HCT116 (cell line): Measurements from ENCODE around the gene METTL22. TPM values are rescaled to one million over a fixed set of nuclear protein-coding genes. Genes with fewer than 3 reads are reported as not detected.

Experiments used
- ATAC-seq: fragments of 200-7000 bp; cut with Tn5 transposase; 2 replicates; pipeline ENCODE4 v1.9.1; 2020; ENCODE audit warnings: mild to moderate bottlenecking, moderate library complexity
- BruUV-seq: library from RNA; stranded (reverse); fragments of 400-500 nt; replicated peaks from 2 replicates; lab custom pipeline; 2021; lab: Mats Ljungman, UMichigan
- CTCF ChIA-PET: fragments of 300-600 bp; sonication (Branson Sonifier 250); formaldehyde crosslinking; loops from one replicate; lab custom pipeline; 2021; ENCODE audit warnings: antibody characterized with exemption; lab: Charles Lee
- POLR2A ChIA-PET: fragments of 300-600, 350-600 bp; sonication (Branson Sonifier 250); formaldehyde crosslinking; loops from one replicate; lab custom pipeline; 2021; ENCODE audit warnings: antibody characterized with exemption; lab: Charles Lee
- RAD21 ChIA-PET, 2 experiments: fragments of 300-600 bp; sonication (Branson Sonifier 250); formaldehyde crosslinking; loops; one replicate each; lab custom pipeline; 2023; ENCODE audit warnings: low total read pairs in 2 of 2; ENCODE audit not compliant: uncharacterized antibody in 2 of 2, unreplicated experiment in 2 of 2, low non-redundant PET in 1 of 2; lab: Charles Lee
- DNase-seq: peaks from one replicate; pipeline ENCODE4 v3.0.0-alpha.2; 2010; ENCODE audit warnings: low read depth, low spot score
- H2AFZ ChIP-seq: fragments of 200-600 bp; shearing (Covaris generic), sonication (generic); 2 replicates; pipeline ENCODE4 v1.6.1; 2017; ENCODE audit warnings: low read depth, mixed run types, mixed read lengths, antibody characterized with exemption, low read length; ENCODE audit not compliant: poor library complexity, severe bottlenecking
- H3K27ac ChIP-seq: 2 replicates; pipeline ENCODE4 v1.5.1; 2012; ENCODE audit warnings: low read depth, low read length
- H3K27me3 ChIP-seq: fragments of 200-600 bp; sonication (generic); 2 replicates; pipeline ENCODE4 v1.6.1; 2016; ENCODE audit warnings: mixed run types, low read length, mixed read lengths; ENCODE audit not compliant: insufficient read depth
- H3K36me3 ChIP-seq, 2 experiments: fragments of 200-500 bp in 1 of 2; fragments of 200-600 bp in 1 of 2; sonication (Bioruptor generic) in 1 of 2; sonication (generic) in 1 of 2; 2 replicates each; pipeline versions ENCODE4 v1.5.1 to v1.6.1; 2014 to 2016; ENCODE audit warnings: low read length in 2 of 2, inconsistent platforms in 1 of 2, mixed read lengths in 1 of 2, mixed run types in 1 of 2; ENCODE audit not compliant: insufficient read depth in 2 of 2, control insufficient read depth in 1 of 2
- H3K4me1 ChIP-seq, 2 experiments: fragments of 200-600 bp in 1 of 2; sonication (generic) in 1 of 2; 2 replicates each; pipeline versions ENCODE4 v1.5.1 to v1.6.1; 2012 to 2017; ENCODE audit warnings: low read length in 2 of 2, inconsistent platforms in 1 of 2, mild to moderate bottlenecking in 1 of 2, mixed read lengths in 1 of 2, mixed run types in 1 of 2, moderate library complexity in 1 of 2; ENCODE audit not compliant: insufficient read depth in 2 of 2, control insufficient read depth in 1 of 2
- H3K4me2 ChIP-seq: fragments of 200-600 bp; sonication (generic); 2 replicates; pipeline ENCODE4 v1.6.1; 2017; ENCODE audit warnings: mixed run types, low read length, mixed read lengths
- H3K4me3 ChIP-seq, 2 experiments: fragments of 200-600 bp in 1 of 2; sonication (generic) in 1 of 2; replicated peaks in 1 of 2; 2 replicates each; pipeline ENCODE4 v1.5.1; 2011 to 2016; ENCODE audit warnings: low read length in 2 of 2, control low read depth in 1 of 2, low read depth in 1 of 2, mild to moderate bottlenecking in 1 of 2, mixed read lengths in 1 of 2, mixed run types in 1 of 2
- H3K79me2 ChIP-seq: fragments of 200-600 bp; sonication (generic); 2 replicates; pipeline ENCODE4 v1.6.1; 2017; ENCODE audit warnings: mild to moderate bottlenecking, mixed run types, low read length, moderate library complexity, mixed read lengths; ENCODE audit not compliant: insufficient read depth
- H3K9ac ChIP-seq: fragments of 200-600 bp; sonication (generic); 2 replicates; pipeline ENCODE4 v1.6.1; 2016; ENCODE audit warnings: low read length, mixed read lengths
- H3K9me2 ChIP-seq: fragments of 200-600 bp; sonication (generic), shearing (Covaris generic); 2 replicates; pipeline ENCODE4 v1.6.1; 2017; ENCODE audit warnings: mixed run types, mild to moderate bottlenecking, moderate library complexity; ENCODE audit not compliant: insufficient read depth
- H3K9me3 ChIP-seq, 2 experiments: fragments of 200-500 bp in 1 of 2; fragments of 200-600 bp in 1 of 2; sonication (Bioruptor generic) in 1 of 2; sonication (generic) in 1 of 2; 2 replicates each; pipeline ENCODE4 v1.6.1; 2014 to 2017; ENCODE audit warnings: low read length in 2 of 2, mixed read lengths in 2 of 2, inconsistent platforms in 1 of 2, low read depth in 1 of 2, mild to moderate bottlenecking in 1 of 2, mixed run types in 1 of 2, moderate library complexity in 1 of 2; ENCODE audit not compliant: control insufficient read depth in 1 of 2, insufficient read depth in 1 of 2
- H4K20me1 ChIP-seq: fragments of 200-600 bp; sonication (generic), shearing (Covaris generic); 2 replicates; pipeline ENCODE4 v1.6.1; 2017; ENCODE audit warnings: mixed run types, mild to moderate bottlenecking, moderate library complexity; ENCODE audit not compliant: insufficient read depth
- CBX3 ChIP-seq: IDR thresholded peaks from 2 replicates; pipeline ENCODE4 v1.6.1; 2012; ENCODE audit warnings: low read depth
- CTCF ChIP-seq, 3 experiments: fragments of 200-600 bp in 1 of 3; sonication (generic) in 1 of 3; IDR thresholded peaks in 2 of 3; conservative IDR thresholded peaks in 1 of 3; 2 replicates each; pipeline ENCODE4 v1.5.1; 2012 to 2017; ENCODE audit warnings: low read depth in 2 of 3, low read length in 2 of 3, antibody characterized with exemption in 1 of 3, borderline replicate concordance in 1 of 3, control low read depth in 1 of 3, mild to moderate bottlenecking in 1 of 3, mixed read lengths in 1 of 3, mixed run types in 1 of 3, moderate library complexity in 1 of 3; ENCODE audit not compliant: insufficient read depth in 1 of 3
- EGR1 ChIP-seq: IDR thresholded peaks from 2 replicates; pipeline ENCODE4 v1.6.1; 2012; ENCODE audit warnings: low read depth
- EZH2 ChIP-seq: fragments of 200-600 bp; sonication (generic); IDR thresholded peaks from 2 replicates; pipeline ENCODE4 v1.6.1; 2017; ENCODE audit warnings: antibody characterized with exemption, mixed run types
- FOSL1 ChIP-seq: IDR thresholded peaks from 2 replicates; pipeline ENCODE4 v1.6.1; 2012; ENCODE audit warnings: low read depth
- POLR2A ChIP-seq: IDR thresholded peaks from 2 replicates; pipeline ENCODE4 v1.7.0; 2011; ENCODE audit warnings: borderline replicate concordance; ENCODE audit not compliant: insufficient read depth, insufficient read length; ENCODE audit errors: extremely low read depth
- SIN3A ChIP-seq: IDR thresholded peaks from 2 replicates; pipeline ENCODE4 v1.6.1; 2012; ENCODE audit warnings: low read depth
- SP1 ChIP-seq: IDR thresholded peaks from 2 replicates; pipeline ENCODE4 v1.6.1; 2012; ENCODE audit warnings: low read depth
- SRF ChIP-seq: IDR thresholded peaks from 2 replicates; pipeline ENCODE4 v1.6.1; 2012; ENCODE audit warnings: low read depth
- TCF7L2 ChIP-seq: IDR thresholded peaks from 2 replicates; pipeline ENCODE4 v1.7.0; 2011; ENCODE audit warnings: borderline replicate concordance, inconsistent platforms; ENCODE audit not compliant: insufficient read depth, insufficient read length; ENCODE audit errors: extremely low read depth
- YY1 ChIP-seq: IDR thresholded peaks from 2 replicates; pipeline ENCODE4 v1.6.1; 2011; ENCODE audit warnings: low read length, low read depth, moderate library complexity, mild to moderate bottlenecking; ENCODE audit not compliant: insufficient replicate concordance; ENCODE audit errors: extremely low read depth
- ZFX ChIP-seq: fragments of 450-650 bp; IDR thresholded peaks from 2 replicates; pipeline ENCODE4 v1.6.1; 2017
- intact Hi-C: fragments of 100-400 bp; cut with micrococcal nuclease; formaldehyde crosslinking; loops from 2 replicates; pipeline ENCODE4 v1.10.0; 2022
- total RNA-seq: library from RNA; stranded (reverse); gene quantifications from one replicate; pipeline ENCODE4 v1.2.1, GENCODE V29; 2021; ENCODE audit not compliant: unreplicated experiment
- TF ChIP-seq, protein P1 (sequence below): IDR thresholded peaks from 2 replicates; pipeline ENCODE4 v1.6.1; 2012
- TF ChIP-seq, protein P2 (sequence below): IDR thresholded peaks from 2 replicates; pipeline ENCODE4 v1.6.1; 2012
- TF ChIP-seq, protein P3 (sequence below): IDR thresholded peaks from 2 replicates; pipeline ENCODE4 v1.6.1; 2012; ENCODE audit warnings: low read depth

Gene METTL22
- total RNA-seq, 1 experiment from 2014 or later: 33.3 TPM

GRCh38 chr16:8649829-8650554 lies 28.5 kb downstream of the METTL22 start:
- peaks cover 10 to 24% of the 10 kb centered on the region in 2 experiments; a peak in 3 of 4 replicates for H3K36me3 ChIP-seq
- TF ChIP-seq ZFX (no peak), EGR1 (no peak), SIN3A (no peak), CBX3 (no peak), TCF7L2 (no peak), EZH2 (no peak), FOSL1 (no peak), YY1 (no peak), SP1 (no peak), SRF (no peak), POLR2A (no peak), CTCF (IDR thresholded peaks at IDR 0.05 in 2 of 3, conservative IDR thresholded peaks at IDR 0.05 in 1 of 3; ENCODE audit: borderline replicate concordance in 1 of 3, insufficient read depth in 1 of 3, low read depth in 2 of 3, low read length in 2 of 3) (no peak)
- TF ChIP-seq, protein P1, sequence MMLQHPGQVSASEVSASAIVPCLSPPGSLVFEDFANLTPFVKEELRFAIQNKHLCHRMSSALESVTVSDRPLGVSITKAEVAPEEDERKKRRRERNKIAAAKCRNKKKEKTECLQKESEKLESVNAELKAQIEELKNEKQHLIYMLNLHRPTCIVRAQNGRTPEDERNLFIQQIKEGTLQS: no peak
- TF ChIP-seq, protein P2, sequence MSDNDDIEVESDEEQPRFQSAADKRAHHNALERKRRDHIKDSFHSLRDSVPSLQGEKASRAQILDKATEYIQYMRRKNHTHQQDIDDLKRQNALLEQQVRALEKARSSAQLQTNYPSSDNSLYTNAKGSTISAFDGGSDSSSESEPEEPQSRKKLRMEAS: no peak
- TF ChIP-seq, protein P3, sequence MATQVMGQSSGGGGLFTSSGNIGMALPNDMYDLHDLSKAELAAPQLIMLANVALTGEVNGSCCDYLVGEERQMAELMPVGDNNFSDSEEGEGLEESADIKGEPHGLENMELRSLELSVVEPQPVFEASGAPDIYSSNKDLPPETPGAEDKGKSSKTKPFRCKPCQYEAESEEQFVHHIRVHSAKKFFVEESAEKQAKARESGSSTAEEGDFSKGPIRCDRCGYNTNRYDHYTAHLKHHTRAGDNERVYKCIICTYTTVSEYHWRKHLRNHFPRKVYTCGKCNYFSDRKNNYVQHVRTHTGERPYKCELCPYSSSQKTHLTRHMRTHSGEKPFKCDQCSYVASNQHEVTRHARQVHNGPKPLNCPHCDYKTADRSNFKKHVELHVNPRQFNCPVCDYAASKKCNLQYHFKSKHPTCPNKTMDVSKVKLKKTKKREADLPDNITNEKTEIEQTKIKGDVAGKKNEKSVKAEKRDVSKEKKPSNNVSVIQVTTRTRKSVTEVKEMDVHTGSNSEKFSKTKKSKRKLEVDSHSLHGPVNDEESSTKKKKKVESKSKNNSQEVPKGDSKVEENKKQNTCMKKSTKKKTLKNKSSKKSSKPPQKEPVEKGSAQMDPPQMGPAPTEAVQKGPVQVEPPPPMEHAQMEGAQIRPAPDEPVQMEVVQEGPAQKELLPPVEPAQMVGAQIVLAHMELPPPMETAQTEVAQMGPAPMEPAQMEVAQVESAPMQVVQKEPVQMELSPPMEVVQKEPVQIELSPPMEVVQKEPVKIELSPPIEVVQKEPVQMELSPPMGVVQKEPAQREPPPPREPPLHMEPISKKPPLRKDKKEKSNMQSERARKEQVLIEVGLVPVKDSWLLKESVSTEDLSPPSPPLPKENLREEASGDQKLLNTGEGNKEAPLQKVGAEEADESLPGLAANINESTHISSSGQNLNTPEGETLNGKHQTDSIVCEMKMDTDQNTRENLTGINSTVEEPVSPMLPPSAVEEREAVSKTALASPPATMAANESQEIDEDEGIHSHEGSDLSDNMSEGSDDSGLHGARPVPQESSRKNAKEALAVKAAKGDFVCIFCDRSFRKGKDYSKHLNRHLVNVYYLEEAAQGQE: no peak
- TF ChIP-seq, all 23 proteins: peak for 0
- Histone ChIP-seq H3K9ac (no peak overlapping the region), H3K9me2 (no peaks in the 10 kb centered on the region), H2AFZ (no peak overlapping the region), H4K20me1 (no peaks in the 10 kb centered on the region), H3K4me3 (no peak overlapping the region), H3K9me3 (no peaks in the 10 kb centered on the region), H3K27me3 (no peaks in the 10 kb centered on the region), H3K27ac (no peak overlapping the region), H3K4me1 (no peaks in the 10 kb centered on the region), H3K79me2 (no peaks in the 10 kb centered on the region), H3K4me2 (no peak overlapping the region)
- ChIA-PET POLR2A (no interaction called here), RAD21 (no interaction called here), CTCF (no interaction called here)
- no TSS peak for BruUV-seq
- DNase-seq (no peak), ATAC-seq (no peak)
- intact Hi-C loops: no loop called here
